GM12878 (cell line): ENCODE data around the gene TMEM45A. TPM values are rescaled to one million over a fixed set of nuclear protein-coding genes. Genes with fewer than 3 reads are reported as not detected.

ENCODE experiments used
- EED ChIP-seq: sonication (generic); IDR thresholded peaks from 2 replicates; pipeline ENCODE4 v1.6.1; 2016; ENCODE audit warnings: antibody characterized with exemption, low read depth
- EP300 ChIP-seq, 2 experiments: fragments of 150-350 bp in 1 of 2; IDR thresholded peaks; 2 replicates each; pipeline ENCODE4 v1.6.1; 2011 to 2012; ENCODE audit warnings: low read depth in 2 of 2, low read length in 2 of 2, borderline replicate concordance in 1 of 2, improper control_type of control experiment in 1 of 2, inconsistent platforms in 1 of 2; ENCODE audit not compliant: control insufficient read depth in 1 of 2
- FOXM1 ChIP-seq: IDR thresholded peaks from 2 replicates; pipeline ENCODE4 v1.6.1; 2012; ENCODE audit warnings: low read depth, mild to moderate bottlenecking, inconsistent platforms, low read length, moderate library complexity
- PML ChIP-seq: IDR thresholded peaks from 2 replicates; pipeline ENCODE4 v1.6.1; 2012; ENCODE audit warnings: low read length, inconsistent platforms
- RELB ChIP-seq: fragments of 450-650 bp; IDR thresholded peaks from 2 replicates; pipeline ENCODE4 v1.6.1; 2017; ENCODE audit warnings: low read depth, mild to moderate bottlenecking, moderate library complexity
- SRF ChIP-seq, 2 experiments: IDR thresholded peaks; 2 replicates each; pipeline ENCODE4 v1.6.1; 2011; ENCODE audit warnings: low read depth in 2 of 2, low read length in 2 of 2, mild to moderate bottlenecking in 1 of 2, moderate library complexity in 1 of 2
- TCF7 ChIP-seq: IDR thresholded peaks from 2 replicates; pipeline ENCODE4 v1.6.1; 2014; ENCODE audit warnings: antibody characterized with exemption, borderline replicate concordance
- polyA plus RNA-seq, 11 experiments: library from polyadenylated mRNA; depleted of rRNA in 4 of 11; unstranded in 6 of 11; stranded (reverse) in 5 of 11; fragments of >200 nt; fragmentation: Nextera tagmentation in 4 of 11; fragmentation: Illumina TruSeq in 1 of 11; extraction: Ambion mirVana in 4 of 11; extraction: Trizol in 1 of 11; gene quantifications; 1 replicate in 1 of 11; 2 replicates in 10 of 11; pipeline versions ENCODE4 v1.2.1 to v1.2.3, GENCODE V29; 2011 to 2016; ENCODE audit warnings: inconsistent platforms in 2 of 11, missing spikeins in 2 of 11, low read depth in 1 of 11
- total RNA-seq, 4 experiments: library from RNA; depleted of rRNA in 3 of 4; stranded (reverse); fragments of >200 nt in 3 of 4; fragmentation: Illumina TruSeq in 1 of 4; extraction: Trizol in 1 of 4; gene quantifications; 2 replicates each; pipeline versions ENCODE4 v1.2.1 to v1.2.3, GENCODE V29; 2013 to 2021
- TF ChIP-seq, protein P1 (sequence below): fragments of 450-650 bp; formaldehyde crosslinking; IDR thresholded peaks from 2 replicates; pipeline ENCODE4 v1.4.0; 2020; ENCODE audit warnings: mild to moderate bottlenecking, moderate library complexity
- TF ChIP-seq, protein P2 (sequence below): fragments of 150-350 bp; IDR thresholded peaks from 2 replicates; pipeline ENCODE4 v1.6.1; 2014; ENCODE audit warnings: mild to moderate bottlenecking, low read depth, low read length

The TMEM45A gene
- total and polyA plus RNA-seq, 10 of the 15 experiments (the other 5 are each of a cell fraction or from before 2014, with no cell fraction given): 0.34 to 5.3 (median 0.83) TPM

- TF ChIP-seq RELB (no peak), TCF7 (no peak), EED (no peak), SRF (IDR thresholded peaks at IDR 0.05; ENCODE audit: low read depth in 2 of 2, low read length in 2 of 2) (no peak), FOXM1 (no peak), PML (no peak), EP300 (IDR thresholded peaks at IDR 0.05; ENCODE audit: borderline replicate concordance in 1 of 2, control insufficient read depth in 1 of 2, low read depth in 2 of 2, low read length in 2 of 2) (no peak)
- TF ChIP-seq, protein P1, sequence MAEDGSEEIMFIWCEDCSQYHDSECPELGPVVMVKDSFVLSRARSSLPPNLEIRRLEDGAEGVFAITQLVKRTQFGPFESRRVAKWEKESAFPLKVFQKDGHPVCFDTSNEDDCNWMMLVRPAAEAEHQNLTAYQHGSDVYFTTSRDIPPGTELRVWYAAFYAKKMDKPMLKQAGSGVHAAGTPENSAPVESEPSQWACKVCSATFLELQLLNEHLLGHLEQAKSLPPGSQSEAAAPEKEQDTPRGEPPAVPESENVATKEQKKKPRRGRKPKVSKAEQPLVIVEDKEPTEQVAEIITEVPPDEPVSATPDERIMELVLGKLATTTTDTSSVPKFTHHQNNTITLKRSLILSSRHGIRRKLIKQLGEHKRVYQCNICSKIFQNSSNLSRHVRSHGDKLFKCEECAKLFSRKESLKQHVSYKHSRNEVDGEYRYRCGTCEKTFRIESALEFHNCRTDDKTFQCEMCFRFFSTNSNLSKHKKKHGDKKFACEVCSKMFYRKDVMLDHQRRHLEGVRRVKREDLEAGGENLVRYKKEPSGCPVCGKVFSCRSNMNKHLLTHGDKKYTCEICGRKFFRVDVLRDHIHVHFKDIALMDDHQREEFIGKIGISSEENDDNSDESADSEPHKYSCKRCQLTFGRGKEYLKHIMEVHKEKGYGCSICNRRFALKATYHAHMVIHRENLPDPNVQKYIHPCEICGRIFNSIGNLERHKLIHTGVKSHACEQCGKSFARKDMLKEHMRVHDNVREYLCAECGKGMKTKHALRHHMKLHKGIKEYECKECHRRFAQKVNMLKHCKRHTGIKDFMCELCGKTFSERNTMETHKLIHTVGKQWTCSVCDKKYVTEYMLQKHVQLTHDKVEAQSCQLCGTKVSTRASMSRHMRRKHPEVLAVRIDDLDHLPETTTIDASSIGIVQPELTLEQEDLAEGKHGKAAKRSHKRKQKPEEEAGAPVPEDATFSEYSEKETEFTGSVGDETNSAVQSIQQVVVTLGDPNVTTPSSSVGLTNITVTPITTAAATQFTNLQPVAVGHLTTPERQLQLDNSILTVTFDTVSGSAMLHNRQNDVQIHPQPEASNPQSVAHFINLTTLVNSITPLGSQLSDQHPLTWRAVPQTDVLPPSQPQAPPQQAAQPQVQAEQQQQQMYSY (CRISPR knock-in tag): no peak
- TF ChIP-seq, protein P2, sequence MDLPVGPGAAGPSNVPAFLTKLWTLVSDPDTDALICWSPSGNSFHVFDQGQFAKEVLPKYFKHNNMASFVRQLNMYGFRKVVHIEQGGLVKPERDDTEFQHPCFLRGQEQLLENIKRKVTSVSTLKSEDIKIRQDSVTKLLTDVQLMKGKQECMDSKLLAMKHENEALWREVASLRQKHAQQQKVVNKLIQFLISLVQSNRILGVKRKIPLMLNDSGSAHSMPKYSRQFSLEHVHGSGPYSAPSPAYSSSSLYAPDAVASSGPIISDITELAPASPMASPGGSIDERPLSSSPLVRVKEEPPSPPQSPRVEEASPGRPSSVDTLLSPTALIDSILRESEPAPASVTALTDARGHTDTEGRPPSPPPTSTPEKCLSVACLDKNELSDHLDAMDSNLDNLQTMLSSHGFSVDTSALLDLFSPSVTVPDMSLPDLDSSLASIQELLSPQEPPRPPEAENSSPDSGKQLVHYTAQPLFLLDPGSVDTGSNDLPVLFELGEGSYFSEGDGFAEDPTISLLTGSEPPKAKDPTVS: no peak
Observed at GRCh38 chr3:100562224-100562857, 69.9 kb downstream of the TMEM45A start (continued).
